HepG2 (cell line): ENCODE data around the gene ZSWIM9. TPM values are rescaled to one million over a fixed set of nuclear protein-coding genes. Genes with fewer than 3 reads are reported as not detected.
A peak's percentile ranks its signal among the peaks of the same experiment; 100 is the strongest.

Source experiments
- CC2D1A ChIP-seq: sonication (generic); formaldehyde crosslinking; IDR thresholded peaks from 2 replicates; pipeline ENCODE4 v1.8.1; 2023; ENCODE audit warnings: mild to moderate bottlenecking, missing genetic modification reagents
- CENPT ChIP-seq: sonication (generic); formaldehyde crosslinking; IDR thresholded peaks from 2 replicates; pipeline ENCODE4 v1.8.0; 2022; ENCODE audit warnings: low read depth, mild to moderate bottlenecking, moderate library complexity, missing genetic modification reagents
- FOXA3 ChIP-seq: IDR thresholded peaks from 2 replicates; pipeline ENCODE4 v1.6.1; 2016; ENCODE audit warnings: missing genetic modification reagents, missing compliant biosample characterization
- IRX3 ChIP-seq: sonication (generic); formaldehyde crosslinking; IDR thresholded peaks from 2 replicates; pipeline ENCODE4 v1.8.1; 2023; ENCODE audit warnings: mild to moderate bottlenecking, low read depth, missing genetic modification reagents, borderline replicate concordance
- NR1H2 ChIP-seq: sonication (generic); formaldehyde crosslinking; IDR thresholded peaks from 2 replicates; pipeline ENCODE4 v1.8.1; 2022; ENCODE audit warnings: low read depth, missing genetic modification reagents, borderline replicate concordance
- NRL ChIP-seq: sonication (generic); formaldehyde crosslinking; IDR thresholded peaks from 2 replicates; pipeline ENCODE4 v1.5.0; 2020; ENCODE audit warnings: missing genetic modification reagents, mild to moderate bottlenecking, moderate library complexity, borderline replicate concordance
- RFX1 ChIP-seq: fragments of 450-650 bp; IDR thresholded peaks from 2 replicates; pipeline ENCODE4 v1.6.1; 2017
- SAP130 ChIP-seq: IDR thresholded peaks from 2 replicates; pipeline ENCODE4 v1.6.1; 2016; ENCODE audit warnings: low read depth
- SETDB1 ChIP-seq: sonication (generic); formaldehyde crosslinking; IDR thresholded peaks from 2 replicates; pipeline ENCODE4 v1.5.1; 2020; ENCODE audit warnings: missing genetic modification reagents, mild to moderate bottlenecking, borderline replicate concordance
- SP2 ChIP-seq: sonication (generic); formaldehyde crosslinking; IDR thresholded peaks from 2 replicates; pipeline ENCODE4 v1.5.1; 2020; ENCODE audit warnings: mild to moderate bottlenecking, missing genetic modification reagents
- ZNF556 ChIP-seq: sonication (generic); formaldehyde crosslinking; IDR thresholded peaks from 2 replicates; pipeline ENCODE4 v1.4.0; 2020; ENCODE audit warnings: mild to moderate bottlenecking, missing genetic modification reagents, borderline replicate concordance
- ZNF790 ChIP-seq: sonication (generic); formaldehyde crosslinking; IDR thresholded peaks from 2 replicates; pipeline ENCODE4 v1.8.0; 2022; ENCODE audit warnings: missing genetic modification reagents, mild to moderate bottlenecking, borderline replicate concordance
- ZNF883 ChIP-seq: sonication (generic); formaldehyde crosslinking; IDR thresholded peaks from 2 replicates; pipeline ENCODE4 v1.5.1; 2020; ENCODE audit warnings: mild to moderate bottlenecking, missing genetic modification reagents; ENCODE audit errors: not compliant biosample characterization
- polyA plus RNA-seq, 8 experiments: library from polyadenylated mRNA; depleted of rRNA in 3 of 8; stranded (reverse) in 7 of 8; unstranded in 1 of 8; fragments of >200 nt; fragmentation: Illumina TruSeq in 4 of 8; extraction: Trizol in 4 of 8; gene quantifications; 2 replicates each; pipeline versions ENCODE4 v1.2.1 to v1.2.3, GENCODE V29; 2011 to 2016; ENCODE audit warnings: low read depth in 4 of 8, missing spikeins in 1 of 8, mixed read lengths in 1 of 8; ENCODE audit not compliant: insufficient read depth in 1 of 8
- total RNA-seq, 5 experiments: library from RNA; depleted of rRNA; stranded (reverse); fragments of >200 nt; fragmentation: Illumina TruSeq; extraction: Trizol; gene quantifications; 2 replicates each; pipeline ENCODE4 v1.2.3, GENCODE V29; 2016; ENCODE audit warnings: low read depth in 1 of 5
- TF ChIP-seq, protein P1 (sequence below): sonication (generic); formaldehyde crosslinking; IDR thresholded peaks from 2 replicates; pipeline ENCODE4 v1.8.1; 2023; ENCODE audit warnings: missing genetic modification reagents, inconsistent platforms, borderline replicate concordance
- TF ChIP-seq, protein P2 (sequence below): sonication (generic); formaldehyde crosslinking; IDR thresholded peaks from 2 replicates; pipeline ENCODE4 v1.4.0; 2020; ENCODE audit warnings: mild to moderate bottlenecking, missing genetic modification reagents
- TF ChIP-seq, protein P3 (sequence below): sonication (generic); formaldehyde crosslinking; IDR thresholded peaks from 2 replicates; pipeline ENCODE4 v1.8.1; 2022; ENCODE audit warnings: mild to moderate bottlenecking, missing genetic modification reagents
- TF ChIP-seq, protein P4 (sequence below): sonication (generic); formaldehyde crosslinking; IDR thresholded peaks from 2 replicates; pipeline ENCODE4 v1.8.0; 2022; ENCODE audit warnings: mild to moderate bottlenecking, missing genetic modification reagents

ZSWIM9 gene
- total and polyA plus RNA-seq, 2 of the 13 experiments (the other 11 are each of a cell fraction or from before 2014, with no cell fraction given) = 0.18 to 1.1 TPM

DNA sequence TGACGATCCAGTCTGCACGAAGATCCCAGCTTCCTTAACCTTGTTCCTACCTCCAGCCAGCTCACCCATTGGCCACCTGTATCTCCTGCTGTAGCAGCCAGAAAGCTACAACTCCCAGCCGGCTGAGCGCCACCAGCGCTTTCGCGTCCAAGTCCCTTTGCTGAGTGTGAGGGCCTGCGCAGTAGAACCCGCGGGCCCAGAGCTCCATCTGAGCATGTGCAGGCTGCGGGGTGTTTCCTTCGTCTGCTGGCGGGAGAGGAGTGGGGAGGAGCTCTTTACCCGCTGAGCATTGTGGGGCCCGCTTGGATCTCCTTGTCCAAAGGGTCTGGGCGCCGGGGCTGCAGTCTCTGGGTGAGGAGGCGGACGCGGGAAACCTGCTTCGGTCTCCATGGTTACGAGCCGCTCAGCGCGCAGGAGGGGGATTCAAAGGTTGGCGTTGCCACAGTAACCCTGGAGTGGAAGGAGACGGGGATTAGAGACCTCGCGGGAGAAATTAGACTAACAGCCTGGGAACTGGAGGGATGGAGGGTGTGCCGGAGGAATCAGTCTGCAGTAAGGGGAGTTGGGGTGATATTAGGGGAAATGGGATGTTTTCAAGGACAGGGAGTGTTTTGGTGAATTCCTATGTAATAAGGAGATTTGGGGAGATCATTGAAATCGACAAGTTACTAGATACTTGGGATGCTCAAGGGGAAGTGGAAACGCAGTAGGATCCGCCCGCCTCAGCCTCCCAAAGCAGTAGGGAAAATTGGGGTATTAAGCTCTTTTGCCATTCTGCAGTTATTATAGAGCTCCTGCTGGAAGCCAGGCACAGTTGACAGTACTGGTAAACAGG, 33.5 kb downstream of the ZSWIM9 start (continued):
- TF ChIP-seq, protein P1, sequence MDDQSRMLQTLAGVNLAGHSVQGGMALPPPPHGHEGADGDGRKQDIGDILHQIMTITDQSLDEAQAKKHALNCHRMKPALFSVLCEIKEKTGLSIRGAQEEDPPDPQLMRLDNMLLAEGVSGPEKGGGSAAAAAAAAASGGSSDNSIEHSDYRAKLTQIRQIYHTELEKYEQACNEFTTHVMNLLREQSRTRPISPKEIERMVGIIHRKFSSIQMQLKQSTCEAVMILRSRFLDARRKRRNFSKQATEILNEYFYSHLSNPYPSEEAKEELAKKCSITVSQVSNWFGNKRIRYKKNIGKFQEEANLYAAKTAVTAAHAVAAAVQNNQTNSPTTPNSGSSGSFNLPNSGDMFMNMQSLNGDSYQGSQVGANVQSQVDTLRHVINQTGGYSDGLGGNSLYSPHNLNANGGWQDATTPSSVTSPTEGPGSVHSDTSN (CRISPR knock-in tag) = no peak
- TF ChIP-seq ZNF790 (CRISPR knock-in tag) (no peak), SP2 (CRISPR knock-in tag) (no peak), ZNF556 (CRISPR knock-in tag) (no peak), IRX3 (CRISPR knock-in tag) (no peak), SAP130 (CRISPR knock-in tag) (peak; percentile 88), ZNF883 (CRISPR knock-in tag) (peak; percentile 34), CENPT (CRISPR knock-in tag) (no peak), RFX1 (peak; percentile 83), SETDB1 (CRISPR knock-in tag) (no peak), NR1H2 (no peak), FOXA3 (CRISPR knock-in tag) (peak; percentile 5; the same call in 1 of the 2 replicates), NRL (CRISPR knock-in tag) (peak; percentile 59; the same call in 1 of the 2 replicates), CC2D1A (CRISPR knock-in tag) (0 out of 2 replicates have a peak, but pooled peaks have one; percentile 21)
- TF ChIP-seq, protein P2, sequence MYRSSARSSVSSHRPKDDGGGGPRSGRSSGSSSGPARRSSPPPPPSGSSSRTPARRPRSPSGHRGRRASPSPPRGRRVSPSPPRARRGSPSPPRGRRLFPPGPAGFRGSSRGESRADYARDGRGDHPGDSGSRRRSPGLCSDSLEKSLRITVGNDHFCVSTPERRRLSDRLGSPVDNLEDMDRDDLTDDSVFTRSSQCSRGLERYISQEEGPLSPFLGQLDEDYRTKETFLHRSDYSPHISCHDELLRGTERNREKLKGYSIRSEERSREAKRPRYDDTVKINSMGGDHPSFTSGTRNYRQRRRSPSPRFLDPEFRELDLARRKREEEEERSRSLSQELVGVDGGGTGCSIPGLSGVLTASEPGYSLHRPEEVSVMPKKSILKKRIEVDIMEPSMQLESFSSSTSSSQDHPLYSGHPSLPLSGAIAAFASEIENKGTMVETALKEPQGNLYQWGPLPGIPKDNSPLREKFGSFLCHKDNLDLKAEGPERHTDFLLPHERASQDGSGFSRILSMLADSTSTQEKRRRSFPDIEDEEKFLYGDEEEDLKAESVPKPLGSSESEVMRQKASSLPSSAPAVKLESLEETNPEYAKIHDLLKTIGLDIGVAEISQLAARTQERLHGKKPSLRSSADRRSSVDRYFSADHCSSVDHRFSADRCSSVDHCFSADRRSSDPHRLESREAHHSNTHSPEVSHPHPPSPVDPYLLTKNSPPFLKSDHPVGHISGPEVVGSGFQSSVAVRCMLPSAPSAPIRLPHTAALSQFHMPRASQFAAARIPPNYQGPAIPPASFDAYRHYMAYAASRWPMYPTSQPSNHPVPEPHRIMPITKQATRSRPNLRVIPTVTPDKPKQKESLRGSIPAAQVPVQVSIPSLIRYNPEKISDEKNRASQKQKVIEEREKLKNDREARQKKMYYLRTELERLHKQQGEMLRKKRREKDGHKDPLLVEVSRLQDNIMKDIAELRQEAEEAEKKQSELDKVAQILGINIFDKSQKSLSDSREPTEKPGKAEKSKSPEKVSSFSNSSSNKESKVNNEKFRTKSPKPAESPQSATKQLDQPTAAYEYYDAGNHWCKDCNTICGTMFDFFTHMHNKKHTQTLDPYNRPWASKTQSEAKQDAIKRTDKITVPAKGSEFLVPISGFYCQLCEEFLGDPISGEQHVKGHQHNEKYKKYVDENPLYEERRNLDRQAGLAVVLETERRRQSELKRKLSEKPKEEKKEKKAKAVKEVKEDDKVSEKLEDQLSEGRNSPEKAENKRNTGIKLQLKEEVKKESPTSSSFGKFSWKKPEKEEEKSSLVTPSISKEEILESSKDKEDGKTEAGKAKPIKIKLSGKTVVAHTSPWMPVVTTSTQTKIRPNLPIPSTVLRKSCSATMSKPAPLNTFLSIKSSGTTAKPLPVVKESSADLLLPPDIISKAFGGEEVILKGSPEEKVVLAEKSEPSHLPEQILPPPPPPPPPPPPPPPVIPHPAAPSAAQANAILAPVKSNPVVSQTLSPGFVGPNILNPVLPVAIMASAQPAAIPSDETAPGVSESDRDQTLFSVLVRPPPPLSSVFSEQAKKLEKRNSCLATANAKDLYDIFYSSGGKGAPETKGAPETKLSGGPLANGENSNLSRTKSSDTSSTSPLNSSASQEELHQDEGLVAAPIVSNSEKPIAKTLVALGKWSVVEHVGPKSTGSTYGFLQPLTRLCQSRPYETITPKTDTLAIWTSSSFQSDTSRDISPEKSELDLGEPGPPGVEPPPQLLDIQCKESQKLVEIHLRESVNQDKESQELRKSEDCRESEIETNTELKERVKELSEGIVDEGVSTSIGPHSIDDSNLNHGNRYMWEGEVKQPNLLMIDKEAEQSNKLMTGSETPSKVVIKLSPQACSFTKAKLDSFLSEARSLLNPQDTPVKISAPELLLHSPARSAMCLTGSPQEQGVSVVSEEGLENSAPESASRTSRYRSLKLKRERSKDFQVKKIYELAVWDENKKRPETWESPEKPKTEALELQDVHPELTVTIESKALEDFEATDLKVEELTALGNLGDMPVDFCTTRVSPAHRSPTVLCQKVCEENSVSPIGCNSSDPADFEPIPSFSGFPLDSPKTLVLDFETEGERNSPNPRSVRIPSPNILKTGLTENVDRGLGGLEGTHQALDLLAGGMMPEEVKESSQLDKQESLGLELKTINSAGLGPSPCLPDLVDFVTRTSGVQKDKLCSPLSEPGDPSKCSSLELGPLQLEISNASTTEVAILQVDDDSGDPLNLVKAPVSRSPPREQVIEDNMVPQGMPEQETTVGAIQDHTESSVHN = no peak
- TF ChIP-seq, protein P3, sequence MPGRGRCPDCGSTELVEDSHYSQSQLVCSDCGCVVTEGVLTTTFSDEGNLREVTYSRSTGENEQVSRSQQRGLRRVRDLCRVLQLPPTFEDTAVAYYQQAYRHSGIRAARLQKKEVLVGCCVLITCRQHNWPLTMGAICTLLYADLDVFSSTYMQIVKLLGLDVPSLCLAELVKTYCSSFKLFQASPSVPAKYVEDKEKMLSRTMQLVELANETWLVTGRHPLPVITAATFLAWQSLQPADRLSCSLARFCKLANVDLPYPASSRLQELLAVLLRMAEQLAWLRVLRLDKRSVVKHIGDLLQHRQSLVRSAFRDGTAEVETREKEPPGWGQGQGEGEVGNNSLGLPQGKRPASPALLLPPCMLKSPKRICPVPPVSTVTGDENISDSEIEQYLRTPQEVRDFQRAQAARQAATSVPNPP = no peak
- TF ChIP-seq, protein P4, sequence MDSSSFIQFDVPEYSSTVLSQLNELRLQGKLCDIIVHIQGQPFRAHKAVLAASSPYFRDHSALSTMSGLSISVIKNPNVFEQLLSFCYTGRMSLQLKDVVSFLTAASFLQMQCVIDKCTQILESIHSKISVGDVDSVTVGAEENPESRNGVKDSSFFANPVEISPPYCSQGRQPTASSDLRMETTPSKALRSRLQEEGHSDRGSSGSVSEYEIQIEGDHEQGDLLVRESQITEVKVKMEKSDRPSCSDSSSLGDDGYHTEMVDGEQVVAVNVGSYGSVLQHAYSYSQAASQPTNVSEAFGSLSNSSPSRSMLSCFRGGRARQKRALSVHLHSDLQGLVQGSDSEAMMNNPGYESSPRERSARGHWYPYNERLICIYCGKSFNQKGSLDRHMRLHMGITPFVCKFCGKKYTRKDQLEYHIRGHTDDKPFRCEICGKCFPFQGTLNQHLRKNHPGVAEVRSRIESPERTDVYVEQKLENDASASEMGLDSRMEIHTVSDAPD (CRISPR knock-in tag) = no peak
